HUDEP-2 (cell line): Measurements from ENCODE around the gene DDIAS.
"Not testable (repeated sequence)": the region's sequence is repeated elsewhere in the genome, so short reads cannot be mapped to it uniquely, and the experiment has no call there.

ENCODE experiments used
- DNase-seq, 76 experiments: peaks; one replicate each; lab custom pipeline; 2025; ENCODE audit not compliant: unreplicated experiment in 76 of 76; lab: John Stamatoyannopoulos, UW

DDIAS gene

DNA sequence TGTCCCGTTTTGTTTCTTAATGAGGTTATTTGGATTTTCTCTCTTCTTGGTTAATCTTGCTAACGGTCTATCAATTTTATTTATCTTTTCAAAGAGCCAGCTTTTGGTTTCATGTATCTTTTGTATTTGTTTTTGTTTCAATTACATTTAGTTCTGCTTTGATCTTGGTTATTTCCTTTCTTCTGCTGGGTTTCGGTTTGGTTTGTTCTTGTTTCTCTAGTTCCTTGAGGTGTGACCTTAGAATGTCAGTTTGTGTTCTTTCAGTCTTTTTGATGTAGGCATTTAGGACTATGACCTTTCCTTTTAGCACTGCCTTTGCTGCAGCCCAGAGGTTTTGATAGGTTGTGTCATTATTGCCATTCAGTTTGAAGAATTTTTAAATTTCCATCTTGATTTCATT is 18.7 kb downstream of the DDIAS start:
- DNase-seq = not testable (repeated sequence)

DNA sequence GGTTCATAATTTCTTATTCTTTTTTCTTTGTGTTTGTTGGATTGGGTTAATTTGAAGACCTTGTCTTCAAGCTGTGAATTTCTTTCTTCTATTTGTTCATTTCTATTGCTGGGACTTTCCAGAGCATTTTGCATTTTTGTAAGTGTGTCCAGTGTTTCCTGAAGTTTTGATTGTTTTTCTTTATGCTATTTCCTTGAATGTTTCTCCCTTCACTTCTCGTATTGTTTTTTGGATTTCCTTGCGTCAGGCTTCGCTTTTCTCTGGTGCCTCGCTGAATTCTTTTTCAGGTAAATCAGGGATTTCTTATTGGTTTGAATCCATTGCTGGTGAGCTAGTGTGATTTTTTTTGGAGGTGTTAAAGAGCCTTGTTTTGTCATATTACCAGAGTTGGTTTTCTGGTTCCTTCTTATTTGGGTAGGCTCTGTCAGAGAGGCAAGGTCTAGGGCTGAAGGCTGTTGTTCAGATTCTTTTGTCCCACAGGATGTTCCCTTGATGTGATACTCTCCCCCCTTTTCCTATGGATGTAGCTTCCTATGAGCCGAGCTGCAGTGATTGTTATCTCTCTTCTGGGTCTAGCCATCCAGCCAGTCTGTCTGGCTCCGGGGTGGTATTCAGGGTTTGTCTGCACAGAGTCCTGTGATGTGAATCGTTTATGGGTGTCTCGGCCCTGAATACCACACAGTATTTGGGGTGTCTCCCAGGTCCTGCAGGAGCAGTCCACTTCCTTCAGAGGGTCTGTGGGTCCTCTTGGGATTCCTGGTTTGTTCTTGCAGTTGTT is 21.0 kb downstream of the DDIAS start:
- DNase-seq = not testable (repeated sequence)

DNA sequence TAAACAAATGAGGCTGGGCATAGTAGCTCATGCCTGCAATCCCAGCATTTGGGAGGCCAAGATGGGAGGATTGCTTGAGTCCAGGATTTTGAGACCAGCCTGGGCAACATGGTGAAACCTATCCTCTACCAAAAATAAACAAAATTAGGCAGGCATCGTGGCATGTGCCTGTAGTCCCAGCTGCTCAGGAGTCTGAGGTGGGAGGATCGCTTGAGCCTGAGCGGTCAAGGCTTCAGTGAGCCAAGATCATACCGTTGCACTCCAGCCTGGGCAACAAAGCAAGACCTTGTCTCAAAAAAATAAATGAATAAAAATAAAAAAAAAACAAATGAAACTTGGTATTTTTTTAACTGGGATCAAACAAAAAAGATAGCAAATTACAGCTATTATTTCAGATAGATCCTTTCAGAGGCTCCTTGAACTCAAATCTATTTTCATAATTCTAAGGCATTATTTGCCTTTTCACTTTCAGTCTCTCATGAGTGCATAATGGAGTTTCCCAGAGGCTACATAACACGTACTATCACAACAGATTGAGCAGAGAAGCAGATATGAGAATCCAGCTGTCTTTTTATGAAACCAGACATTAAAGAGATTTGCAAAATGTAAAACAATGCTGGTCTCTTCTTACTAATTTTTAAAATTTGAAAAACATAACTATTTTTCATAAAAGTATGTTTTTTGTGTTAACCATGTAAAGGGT is 23.1 kb downstream of the DDIAS start:
- no peak for DNase-seq

DNA sequence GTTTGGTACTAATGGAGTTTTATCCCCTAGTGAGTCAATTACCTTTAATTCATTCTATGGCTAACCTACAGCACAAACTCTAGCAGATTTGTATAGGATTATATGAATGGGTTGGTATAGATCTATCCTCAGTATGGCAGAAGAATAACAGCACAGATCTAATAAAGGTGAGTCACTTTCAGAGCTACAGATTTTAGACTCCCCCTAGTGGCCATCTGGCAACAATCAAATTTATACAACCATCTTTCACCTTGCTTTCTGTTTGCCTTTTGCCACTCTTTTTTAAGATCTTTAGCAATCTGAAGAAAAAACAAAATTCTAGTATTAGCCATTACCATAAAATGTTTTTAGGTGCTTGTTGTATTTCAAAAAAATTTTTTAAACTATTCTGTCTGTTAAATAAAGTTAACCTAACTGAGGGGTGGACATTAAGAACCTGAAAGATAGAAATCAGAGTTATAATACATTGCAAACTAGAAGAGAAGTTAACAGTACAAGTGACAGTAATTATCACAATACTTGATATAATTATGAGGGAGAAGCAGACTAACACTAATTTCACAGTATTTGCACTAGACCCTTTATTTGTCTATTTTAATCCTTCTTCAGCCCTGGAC is 25.8 kb downstream of the DDIAS start:
- DNase-seq = peak in 23 of 76 experiments; percentile 11 to 48 (median 35)

DNA sequence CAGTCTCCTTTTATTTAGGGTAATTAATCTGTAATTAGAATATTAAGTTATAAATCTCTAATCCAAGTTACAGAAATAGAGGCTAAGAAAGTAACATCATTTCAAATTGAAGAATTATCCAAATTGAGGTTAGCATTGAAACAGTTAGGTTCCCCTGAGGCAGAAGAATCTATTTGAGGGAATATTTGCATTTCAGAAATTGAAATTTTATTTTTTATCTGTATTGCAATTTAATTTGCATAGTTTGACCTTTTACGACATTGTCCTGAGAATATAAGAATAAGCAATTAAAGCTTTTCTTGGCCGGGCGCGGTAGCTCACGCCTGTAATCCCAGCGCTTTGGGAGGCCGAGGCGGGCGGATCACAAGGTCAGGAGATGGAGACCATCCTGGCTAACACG is 27.6 kb downstream of the DDIAS start:
- DNase-seq = no peak

DNA sequence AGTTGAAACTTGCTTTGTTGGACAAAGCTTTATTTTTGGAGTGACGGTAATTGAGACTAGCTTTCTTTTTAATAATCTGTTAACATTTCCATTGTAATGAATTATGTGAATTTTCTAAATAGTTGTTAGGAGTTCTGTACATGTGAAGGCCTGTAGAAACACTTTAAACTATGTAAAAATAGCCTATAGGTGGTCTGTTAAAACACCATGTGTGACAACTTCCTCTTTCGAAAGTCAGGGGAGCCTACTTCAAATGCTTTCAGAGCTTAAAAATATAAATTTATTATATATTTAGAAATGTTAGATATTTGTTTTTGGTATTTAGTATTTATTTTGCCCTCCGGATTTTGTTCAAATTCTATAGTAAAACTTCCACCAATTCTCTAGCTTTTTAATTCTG is 28.7 kb downstream of the DDIAS start:
- no peak for DNase-seq

DNA sequence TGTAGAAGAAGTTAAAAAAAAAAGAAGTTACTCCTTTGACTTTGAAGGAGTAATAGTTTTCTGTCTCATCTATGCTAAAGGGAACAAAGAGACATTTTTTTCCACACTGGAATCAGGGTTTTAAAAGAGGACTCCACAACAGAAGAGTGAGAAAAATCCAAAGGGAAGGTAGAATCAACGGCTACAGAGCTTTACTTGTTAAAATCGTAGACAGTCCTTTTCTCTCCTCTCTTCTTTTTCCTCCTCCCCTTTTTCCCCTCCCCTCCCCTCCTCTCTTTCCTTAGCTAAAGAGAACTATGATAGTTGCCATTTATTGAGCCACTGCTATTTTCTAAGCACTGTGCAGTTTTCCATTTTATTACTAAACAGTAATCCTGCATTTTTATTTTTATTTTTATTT is 29.2 kb downstream of the DDIAS start:
- DNase-seq = no peak

DNA sequence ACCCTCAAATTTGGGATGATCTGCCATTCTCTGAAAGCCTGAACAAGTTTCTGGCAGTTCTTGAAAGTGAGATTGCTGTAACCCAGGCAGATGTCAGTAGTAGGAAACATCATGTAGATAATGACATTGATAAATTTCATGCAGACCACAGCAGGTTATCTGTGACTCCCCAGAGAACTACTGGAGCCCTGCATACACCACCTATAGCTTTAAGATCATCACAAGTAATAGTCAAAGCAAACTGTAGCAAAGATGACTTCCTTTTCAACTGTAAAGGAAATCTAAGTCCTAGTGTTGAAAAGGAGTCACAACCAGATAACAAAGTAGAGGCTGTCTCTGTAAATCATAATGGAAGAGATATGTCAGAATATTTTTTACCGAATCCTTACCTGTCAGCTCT is 31.0 kb downstream of the DDIAS start:
- DNase-seq = peak in 3 of 76 experiments; percentile 1 to 26 (median 9)

DNA sequence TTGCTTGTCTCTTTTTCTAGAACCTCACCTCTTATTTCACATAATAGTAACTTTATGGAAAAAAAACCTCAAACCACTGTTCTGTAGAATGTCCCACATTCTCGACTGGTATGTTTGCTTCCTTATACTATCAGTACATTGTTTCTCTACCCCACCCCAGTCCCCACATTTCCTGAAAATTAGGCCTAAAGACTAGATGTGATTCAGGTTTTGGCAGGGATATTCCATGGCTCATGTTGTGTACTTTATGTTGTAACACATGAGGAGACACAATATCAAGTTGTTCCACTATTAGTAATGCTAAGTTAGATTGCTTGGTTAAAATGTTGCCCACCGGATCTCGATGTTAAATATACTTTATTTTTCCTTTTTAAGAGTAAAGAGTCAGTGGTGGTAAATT is 34.7 kb downstream of the DDIAS start:
- DNase-seq = no peak

DNA sequence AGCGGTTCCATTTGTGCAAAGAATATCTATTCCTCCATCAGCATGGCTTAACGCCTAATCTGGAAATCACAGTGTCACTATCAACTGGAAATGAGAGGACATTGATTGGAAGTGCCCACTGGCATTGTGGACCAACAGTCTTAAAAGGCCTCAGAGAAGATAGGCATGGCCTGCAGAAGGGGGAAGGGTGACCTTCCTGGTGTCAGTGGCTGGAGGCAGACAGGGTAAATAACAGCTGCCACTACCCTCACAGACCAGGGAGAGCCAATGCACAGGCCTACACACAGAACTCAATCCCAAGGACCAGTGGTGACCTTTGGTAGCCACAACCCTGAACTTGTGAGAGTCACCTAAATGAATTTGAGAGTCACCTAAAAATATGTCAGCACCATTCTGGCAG is 36.0 kb downstream of the DDIAS start:
- DNase-seq = no peak

DNA sequence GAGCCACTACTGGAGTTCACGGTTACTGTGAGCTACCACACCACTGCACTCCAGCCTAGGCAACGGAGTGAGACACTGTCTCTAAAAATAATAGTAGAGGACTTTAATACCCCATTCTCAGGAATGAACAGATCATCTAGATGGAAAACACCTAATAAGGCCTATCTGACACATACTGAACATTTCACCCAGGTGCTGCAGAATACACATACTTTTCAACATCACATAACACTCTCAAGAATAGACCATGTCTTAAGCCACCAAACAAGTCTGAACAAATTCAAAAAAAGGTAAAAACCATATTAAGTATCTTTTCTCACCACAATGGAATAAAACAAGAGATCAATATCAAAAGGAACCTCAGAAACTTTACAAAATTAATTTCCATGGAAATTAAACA is 37.9 kb downstream of the DDIAS start:
- DNase-seq = no peak

DNA sequence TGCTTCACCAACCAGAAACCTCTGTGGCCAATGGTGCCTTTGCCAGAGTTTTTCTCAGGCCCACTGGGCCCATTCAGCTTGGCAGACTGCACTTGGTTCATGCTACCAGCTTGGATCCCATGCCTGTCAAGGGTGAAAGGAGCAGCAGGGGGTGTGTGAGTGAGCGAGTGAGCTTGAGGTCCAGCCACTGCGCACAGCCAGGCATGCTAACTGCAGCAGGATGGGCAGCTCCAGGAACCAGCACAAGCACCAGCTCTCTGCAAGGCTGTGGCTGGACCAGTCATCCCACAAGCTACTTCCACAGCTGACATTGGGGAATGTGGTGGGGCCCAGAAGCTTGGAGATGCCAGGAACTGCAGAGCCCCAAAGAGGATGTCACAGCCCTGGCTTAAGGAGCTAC is 40.8 kb downstream of the DDIAS start:
- DNase-seq = no peak

DNA sequence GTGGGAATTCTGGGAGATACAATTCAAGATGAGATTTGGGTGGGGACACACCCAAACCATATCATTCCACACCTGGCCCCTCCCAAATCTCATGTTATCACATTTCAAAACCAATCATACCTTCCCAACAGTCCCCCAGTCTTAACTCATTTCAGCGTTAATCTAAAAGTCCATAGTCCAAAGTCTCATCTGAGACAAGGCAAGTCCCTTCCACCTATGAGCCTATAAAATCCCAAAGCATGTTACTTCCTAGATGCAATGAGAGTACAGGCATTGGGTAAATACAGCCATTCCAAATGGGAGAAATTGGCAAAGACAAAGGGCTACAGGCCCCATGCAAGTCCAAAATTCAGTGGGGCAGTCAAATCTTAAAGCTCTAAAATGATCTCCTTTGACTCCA is 41.9 kb downstream of the DDIAS start:
- not testable (repeated sequence) for DNase-seq

DNA sequence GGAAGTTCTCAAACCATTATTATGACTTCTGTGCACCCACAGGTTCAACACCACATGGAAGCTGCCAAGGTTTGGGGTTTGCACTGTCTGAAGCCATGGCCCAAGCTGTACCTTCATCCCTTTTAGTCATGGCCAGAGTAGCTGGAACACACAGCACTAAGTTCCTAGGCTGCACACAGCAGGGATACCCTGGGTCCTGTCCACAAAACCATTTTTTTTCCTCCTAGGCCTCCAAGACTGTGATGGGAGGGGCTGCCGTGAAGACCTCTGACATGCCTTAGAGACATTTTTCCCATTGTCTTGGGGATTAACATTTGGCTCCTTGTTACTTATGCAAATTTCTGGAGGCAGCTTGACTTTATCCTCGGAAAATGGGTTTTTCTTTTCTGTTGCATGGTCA is 42.7 kb downstream of the DDIAS start:
- no peak for DNase-seq

DNA sequence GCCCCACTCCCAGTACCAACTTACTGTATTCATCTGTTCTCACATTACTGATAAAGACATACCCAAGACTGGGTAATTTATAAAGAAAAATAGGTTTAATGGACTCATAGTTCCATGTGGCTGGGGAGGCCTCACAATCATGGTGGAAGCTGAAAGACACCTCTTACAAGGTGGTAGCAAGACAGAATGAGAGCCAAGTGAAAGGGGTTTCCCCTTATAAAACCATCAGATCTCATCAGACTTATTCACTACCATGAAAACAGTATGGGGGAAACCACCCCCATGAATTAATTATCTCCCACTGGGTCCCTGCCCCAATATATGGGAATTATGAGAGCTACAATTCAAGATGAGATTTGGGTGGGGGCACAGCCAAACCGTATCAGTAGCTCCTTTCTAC is 43.5 kb downstream of the DDIAS start:
- not testable (repeated sequence) for DNase-seq

DNA sequence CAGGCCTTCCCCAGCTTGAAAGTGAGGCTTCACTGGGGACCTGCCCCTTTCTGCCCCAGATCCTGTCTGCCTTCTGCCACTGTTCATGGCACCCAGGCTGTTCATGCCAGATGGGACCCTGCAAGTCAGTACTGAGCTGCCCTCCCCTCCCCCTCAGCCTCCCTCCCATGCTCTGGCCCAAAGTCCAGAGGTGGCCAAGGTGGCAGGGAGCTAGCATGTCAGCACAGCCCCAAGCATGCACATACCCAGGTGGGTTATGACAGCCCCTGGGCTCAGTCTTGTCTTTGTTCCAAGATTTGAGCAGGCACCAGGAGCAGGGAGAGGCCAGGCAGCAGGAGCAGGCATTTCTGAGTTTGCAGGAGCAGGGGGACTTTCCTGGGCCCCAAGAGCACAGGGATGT is 44.1 kb downstream of the DDIAS start:
- DNase-seq = no peak

DNA sequence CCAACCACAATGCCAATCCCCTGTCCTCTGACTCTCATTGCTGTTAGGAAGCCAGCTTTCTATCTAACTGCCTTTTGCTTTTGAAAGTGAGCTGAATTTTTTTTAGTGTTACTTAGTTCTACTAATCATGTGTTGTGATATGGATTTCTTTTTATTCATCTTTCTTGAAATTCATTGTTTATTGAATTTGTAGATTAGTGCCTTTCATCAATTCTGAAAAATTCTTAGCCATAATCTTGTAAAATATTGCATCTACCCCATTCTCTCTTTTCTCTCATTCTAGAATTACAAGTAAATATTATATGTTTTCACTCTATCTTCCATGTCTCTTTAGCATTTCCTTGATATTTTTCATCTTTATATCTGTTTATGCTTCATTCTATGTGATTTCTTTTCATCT is 47.8 kb downstream of the DDIAS start:
- DNase-seq = no peak

DNA sequence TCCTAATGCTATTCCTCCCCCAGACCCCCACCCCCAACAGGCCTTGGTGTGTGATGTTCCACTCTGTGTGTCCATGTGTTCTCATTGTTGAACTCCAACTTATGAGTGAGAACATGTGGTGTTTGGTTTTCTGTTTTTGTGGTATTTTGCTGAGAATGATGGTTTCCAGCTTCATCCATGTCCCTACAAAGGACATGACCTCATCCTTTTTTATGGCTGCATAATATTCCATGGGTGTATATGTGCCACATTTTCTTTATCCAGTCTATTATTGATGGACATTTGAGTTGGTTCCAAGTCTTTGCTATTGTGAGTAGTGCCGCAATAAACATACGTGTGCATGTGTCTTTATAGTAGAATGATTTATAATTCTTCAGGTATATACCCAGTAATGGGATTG is 49.0 kb downstream of the DDIAS start:
- DNase-seq = not testable (repeated sequence)

DNA sequence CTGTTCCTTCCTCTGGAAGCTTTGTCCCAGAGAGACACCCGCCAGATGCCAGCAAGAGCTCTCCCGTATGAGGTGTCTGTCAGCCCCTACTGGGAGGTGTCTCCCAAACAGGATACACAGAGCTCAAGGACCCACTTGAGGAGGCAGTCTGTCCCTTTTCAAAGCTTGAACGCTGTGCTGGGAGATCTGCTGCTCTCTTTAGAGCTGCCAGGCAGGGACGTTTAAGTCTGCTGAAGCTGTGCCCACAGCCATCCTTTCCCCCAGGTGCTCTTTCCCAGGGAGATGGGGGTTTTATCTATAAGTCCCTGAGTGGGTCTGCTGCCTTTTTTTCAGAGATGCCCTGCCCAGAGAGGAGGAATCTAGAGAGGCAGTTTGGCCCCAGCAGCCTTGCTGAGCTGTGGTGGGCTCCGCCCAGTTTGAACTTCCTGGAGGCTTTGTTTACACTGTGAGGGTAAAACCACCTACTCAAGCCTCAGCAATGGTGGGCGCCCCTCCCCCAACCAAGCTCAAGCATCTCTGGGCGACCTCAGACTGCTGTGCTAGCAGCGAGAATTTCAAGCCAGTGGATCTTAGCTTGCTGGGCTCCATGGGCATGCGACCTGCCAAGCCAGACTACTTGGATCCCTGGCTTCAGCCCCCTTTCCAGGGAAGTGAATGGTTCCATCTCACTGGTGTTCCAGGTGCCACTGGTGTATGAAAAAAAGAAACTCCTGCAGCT is 54.4 kb downstream of the DDIAS start:
- not testable (repeated sequence) for DNase-seq

DNA sequence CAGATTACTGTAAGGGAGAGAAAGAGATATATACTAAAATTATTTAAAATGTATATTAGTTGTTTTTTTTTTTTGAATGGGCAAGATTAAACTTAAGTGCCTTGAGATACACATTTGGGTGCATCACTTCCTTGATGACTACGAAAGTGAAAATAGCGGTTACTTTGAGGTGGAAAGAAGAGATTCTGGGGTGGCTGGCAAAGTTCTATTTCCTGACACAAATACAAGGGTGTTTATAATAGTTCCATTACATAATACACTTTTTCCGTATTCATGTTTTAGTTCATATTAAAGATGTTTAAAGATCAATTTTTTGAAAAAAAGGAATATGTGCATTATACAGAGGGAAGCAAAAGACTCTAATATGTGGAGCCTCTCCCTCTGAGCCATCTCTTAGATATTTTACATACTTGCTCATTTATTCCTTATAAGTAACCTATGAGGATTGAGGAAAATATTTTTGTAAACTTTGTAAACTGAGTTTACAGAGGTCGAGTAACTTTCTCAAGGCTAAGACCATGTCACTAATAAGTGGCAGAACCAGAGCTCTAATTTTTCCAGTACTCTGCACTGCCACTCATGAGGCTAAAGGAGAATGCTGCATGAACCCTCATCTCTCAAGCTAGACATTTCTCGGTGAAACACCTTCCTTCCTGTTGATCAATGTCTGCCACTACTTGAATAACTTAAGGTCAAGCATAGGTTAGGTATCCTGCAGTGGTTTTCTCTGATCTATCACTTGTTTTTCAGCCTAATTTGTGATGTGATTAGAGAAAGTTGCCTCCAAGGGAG is 58.6 kb downstream of the DDIAS start:
- no peak for DNase-seq

DNA sequence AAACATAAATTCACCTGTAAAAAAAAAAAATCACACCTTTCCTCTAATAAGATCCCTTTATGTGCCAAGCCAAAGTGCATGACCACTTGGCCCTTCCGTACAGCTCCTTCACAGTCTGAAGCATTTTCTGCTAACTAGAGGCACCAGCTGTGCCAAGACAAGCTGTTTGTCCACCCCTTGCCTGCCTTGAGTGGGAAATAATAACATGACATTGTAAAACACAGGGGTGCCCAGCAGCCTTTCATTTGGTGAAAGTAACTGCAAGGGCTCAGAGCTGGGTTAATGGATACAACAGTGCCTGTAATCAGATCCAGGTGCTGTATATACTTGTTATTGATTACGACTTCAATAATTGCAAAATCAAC is 59.2 kb downstream of the DDIAS start:
- DNase-seq = no peak
